BLaER1 (cell line): ENCODE measurements around the gene PPM1L.

Experiments used
- H3K27ac ChIP-seq: shearing (Covaris generic); formaldehyde crosslinking; 2 replicates; pipeline ENCODE4 v1.8.1; 2022
- H3K27me3 ChIP-seq: shearing (Covaris generic); formaldehyde crosslinking; 2 replicates; pipeline ENCODE4 v1.8.1; 2022
- H3K36me3 ChIP-seq: shearing (Covaris generic); formaldehyde crosslinking; 2 replicates; pipeline ENCODE4 v1.8.1; 2022
- H3K4me1 ChIP-seq: shearing (Covaris generic); formaldehyde crosslinking; 2 replicates; pipeline ENCODE4 v1.8.1; 2022
- H3K4me2 ChIP-seq: shearing (Covaris generic); formaldehyde crosslinking; 2 replicates; pipeline ENCODE4 v1.8.1; 2022
- H3K4me3 ChIP-seq: shearing (Covaris generic); formaldehyde crosslinking; 2 replicates; pipeline ENCODE4 v1.8.1; 2022
- H3K9ac ChIP-seq: shearing (Covaris generic); formaldehyde crosslinking; 2 replicates; pipeline ENCODE4 v1.8.1; 2022
- H3K9me3 ChIP-seq: shearing (Covaris generic); formaldehyde crosslinking; 2 replicates; pipeline ENCODE4 v1.8.1; 2022
- H4K20me1 ChIP-seq: shearing (Covaris generic); formaldehyde crosslinking; 2 replicates; pipeline ENCODE4 v1.8.1; 2022
- Cebpa-rat ChIP-seq: shearing (Covaris generic); IDR thresholded peaks from 2 replicates; pipeline ENCODE4 v1.8.1; 2022

Gene PPM1L

GRCh38 chr3:160909917-160910316 is 153.9 kb downstream of the PPM1L start:
- H3K36me3 ChIP-seq: no peaks in the 10 kb centered on the region
- no peak for TF ChIP-seq Cebpa-rat
- no peaks in the 10 kb centered on the region for H3K27me3 ChIP-seq
- H3K4me1 ChIP-seq: no peaks in the 10 kb centered on the region
- no peaks in the 10 kb centered on the region for H4K20me1 ChIP-seq
- no peak overlapping the region for H3K27ac ChIP-seq
- peaks cover 12% of the 10 kb centered on the region for H3K9me3 ChIP-seq
- H3K4me2 ChIP-seq: no peak overlapping the region
- no peak overlapping the region for H3K9ac ChIP-seq
- H3K4me3 ChIP-seq: no peak overlapping the region

GRCh38 chr3:160911411-160911810 is 155.4 kb downstream of the PPM1L start:
- H3K4me1 ChIP-seq: no peaks in the 10 kb centered on the region
- H3K27me3 ChIP-seq: no peaks in the 10 kb centered on the region
- no peak overlapping the region for H3K27ac ChIP-seq
- no peaks in the 10 kb centered on the region for H3K36me3 ChIP-seq
- no peak overlapping the region for H3K9ac ChIP-seq
- no peaks in the 10 kb centered on the region for H4K20me1 ChIP-seq
- no peak overlapping the region for H3K4me2 ChIP-seq
- H3K4me3 ChIP-seq: no peak overlapping the region
- no peak for TF ChIP-seq Cebpa-rat
- H3K9me3 ChIP-seq: peaks cover 8% of the 10 kb centered on the region

- Histone ChIP-seq H3K27ac (no peak overlapping the region), H3K9ac (no peak overlapping the region), H3K36me3 (no peaks in the 10 kb centered on the region), H4K20me1 (peaks cover 9% of the 10 kb centered on the region; the same call in 1 of the 2 replicates), H3K4me1 (no peaks in the 10 kb centered on the region), H3K9me3 (no peaks in the 10 kb centered on the region), H3K27me3 (no peaks in the 10 kb centered on the region), H3K4me3 (no peak overlapping the region), H3K4me2 (no peak overlapping the region)
- TF ChIP-seq Cebpa-rat: no peak
These were observed 160.4 kb downstream of the PPM1L start for GRCh38 chr3:160916472-160916871.

DNA sequence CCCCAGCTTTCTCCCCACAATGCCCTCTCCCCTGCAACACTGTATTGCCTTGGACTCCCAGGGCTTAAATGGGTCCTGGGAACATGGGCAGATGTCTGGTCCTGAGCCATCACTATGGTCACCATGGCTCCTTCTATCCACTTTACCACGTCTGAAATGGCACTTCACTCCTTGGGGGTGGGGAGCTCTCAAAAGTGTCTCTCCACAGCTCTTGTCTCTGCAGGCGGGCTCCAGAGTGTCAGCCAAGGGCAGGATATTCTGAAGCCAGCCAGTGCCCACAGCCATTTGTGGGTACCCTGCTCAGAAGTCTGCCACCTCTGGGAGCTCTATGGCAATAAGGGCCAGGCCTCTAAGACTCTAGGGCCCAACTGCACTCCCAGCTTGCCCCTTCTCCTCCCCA is 163.9 kb downstream of the PPM1L start:
- Histone ChIP-seq H3K27ac (no peak overlapping the region), H3K27me3 (no peaks in the 10 kb centered on the region), H3K4me2 (no peak overlapping the region), H3K9me3 (no peaks in the 10 kb centered on the region), H3K4me1 (no peaks in the 10 kb centered on the region), H3K9ac (no peak overlapping the region), H3K36me3 (no peaks in the 10 kb centered on the region), H3K4me3 (no peak overlapping the region), H4K20me1 (peaks cover 9% of the 10 kb centered on the region; the same call in 1 of the 2 replicates)
- no peak for TF ChIP-seq Cebpa-rat

DNA sequence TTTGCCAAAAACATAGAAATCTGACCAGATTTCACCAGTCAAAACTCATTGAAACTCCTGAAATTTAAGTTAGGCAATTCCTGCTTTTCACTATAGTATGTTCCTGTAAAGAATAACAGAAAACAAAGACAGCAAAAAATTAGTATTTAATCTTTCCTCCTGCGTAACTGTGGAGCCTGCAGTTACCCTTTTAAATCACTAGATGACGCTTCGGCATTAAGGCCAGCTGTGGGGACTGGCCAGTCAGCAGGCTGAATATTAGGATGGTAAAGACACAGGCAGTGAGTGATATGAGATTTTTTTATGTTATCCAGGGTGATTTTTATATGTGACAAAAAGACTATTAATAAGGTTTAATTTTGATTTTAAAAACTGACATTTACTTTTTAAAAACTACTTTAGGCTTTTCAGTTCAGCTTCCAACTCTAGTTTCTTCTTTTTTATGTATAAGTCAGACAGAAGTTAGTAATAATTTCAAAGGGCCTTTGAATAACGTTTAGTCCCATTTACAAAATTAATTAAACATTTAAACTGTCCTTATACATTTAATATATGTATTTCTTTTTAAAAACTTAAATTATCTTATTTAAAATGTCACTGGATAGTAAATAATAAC is 165.1 kb downstream of the PPM1L start:
- TF ChIP-seq Cebpa-rat: no peak
- no peaks in the 10 kb centered on the region for H3K27me3 ChIP-seq
- no peaks in the 10 kb centered on the region for H3K36me3 ChIP-seq
- no peak overlapping the region for H3K4me2 ChIP-seq
- H3K4me3 ChIP-seq: no peak overlapping the region
- H3K4me1 ChIP-seq: no peaks in the 10 kb centered on the region
- no peak overlapping the region for H3K27ac ChIP-seq
- no peaks in the 10 kb centered on the region for H3K9me3 ChIP-seq
- H3K9ac ChIP-seq: no peak overlapping the region
- peaks cover 9% of the 10 kb centered on the region; the same call in 1 of the 2 replicates for H4K20me1 ChIP-seq

DNA sequence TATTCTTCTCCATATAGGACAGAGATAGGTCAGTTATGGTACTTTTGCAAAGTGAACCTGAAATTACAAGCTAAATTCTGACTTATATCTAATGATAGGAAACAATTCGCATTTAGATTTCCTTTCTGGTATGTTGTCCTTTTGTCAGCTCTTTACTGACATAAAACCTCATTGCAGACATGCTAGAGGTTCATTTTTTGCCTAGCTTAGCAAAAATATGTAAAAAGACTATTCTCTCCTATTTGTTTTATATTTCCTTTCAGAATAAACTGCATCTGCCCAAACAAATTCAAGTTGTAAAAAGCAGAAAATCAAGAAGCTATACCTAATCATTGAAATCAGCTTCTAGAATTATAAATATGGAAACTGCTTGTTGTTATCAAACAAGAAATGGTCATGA is 168.7 kb downstream of the PPM1L start:
- Histone ChIP-seq H3K4me2 (no peak overlapping the region), H3K9ac (no peak overlapping the region), H3K27me3 (no peaks in the 10 kb centered on the region), H3K27ac (no peak overlapping the region), H3K4me1 (peaks cover 6% of the 10 kb centered on the region; the same call in 1 of the 2 replicates), H4K20me1 (no peaks in the 10 kb centered on the region), H3K4me3 (no peak overlapping the region), H3K36me3 (no peaks in the 10 kb centered on the region), H3K9me3 (no peaks in the 10 kb centered on the region; the same call in 1 of the 2 replicates)
- no peak for TF ChIP-seq Cebpa-rat

DNA sequence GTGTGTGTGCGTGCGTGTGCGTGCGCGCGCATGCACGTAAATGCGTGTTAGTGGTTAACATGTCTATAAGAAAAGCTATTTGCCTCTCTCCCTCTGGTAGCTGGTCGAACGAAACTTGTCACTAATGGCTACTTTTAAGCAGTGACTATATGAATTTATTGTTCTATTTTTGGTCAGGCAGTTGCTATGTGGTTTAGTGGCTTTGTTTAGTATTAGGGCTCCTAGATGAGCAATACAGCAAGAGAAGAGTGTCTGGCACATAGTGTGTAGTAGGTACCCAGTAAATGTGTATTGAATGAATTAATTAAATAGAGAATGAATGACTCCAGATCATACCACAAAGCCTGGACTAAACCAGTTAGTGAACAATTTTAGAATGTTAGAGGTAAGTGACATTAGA is 171.6 kb downstream of the PPM1L start:
- TF ChIP-seq Cebpa-rat: no peak
- Histone ChIP-seq H3K9ac (no peak overlapping the region), H3K4me1 (peaks cover 6% of the 10 kb centered on the region; the same call in 1 of the 2 replicates), H3K4me3 (no peak overlapping the region), H4K20me1 (peaks cover 19% of the 10 kb centered on the region; the same call in 1 of the 2 replicates), H3K4me2 (peak overlapping the region; percentile 29; the same call in 1 of the 2 replicates), H3K27me3 (no peaks in the 10 kb centered on the region), H3K9me3 (no peaks in the 10 kb centered on the region; the same call in 1 of the 2 replicates), H3K27ac (no peak overlapping the region), H3K36me3 (no peaks in the 10 kb centered on the region)

DNA sequence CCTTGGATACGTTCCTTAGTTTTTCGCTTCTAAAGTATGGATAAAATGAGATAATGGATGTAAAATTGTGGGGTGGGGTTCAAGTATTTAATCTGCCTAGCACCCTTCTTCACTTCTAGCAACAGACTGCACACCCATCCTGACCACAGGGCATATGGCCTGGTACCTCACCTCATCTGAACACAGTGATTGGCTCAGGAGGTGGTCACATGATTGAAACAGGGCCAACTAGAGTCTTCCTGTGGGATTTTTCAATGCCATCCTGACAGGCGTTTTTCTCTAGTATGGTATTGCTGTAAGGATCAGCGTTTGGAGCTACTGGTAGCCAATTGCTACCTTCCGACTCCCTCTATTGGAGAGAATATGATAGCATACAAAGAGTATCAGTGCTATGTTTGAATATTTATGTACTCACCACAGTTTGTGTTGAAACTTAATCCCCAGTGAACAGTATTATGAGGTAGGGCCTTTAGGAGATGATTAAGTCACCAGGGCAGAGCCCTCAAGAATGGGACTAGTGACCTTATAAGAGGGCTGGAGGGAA is 172.2 kb downstream of the PPM1L start:
- no peak overlapping the region for H3K27ac ChIP-seq
- H3K4me2 ChIP-seq: no peak overlapping the region
- no peak overlapping the region for H3K9ac ChIP-seq
- H3K36me3 ChIP-seq: no peaks in the 10 kb centered on the region
- no peaks in the 10 kb centered on the region for H3K27me3 ChIP-seq
- peaks cover 19% of the 10 kb centered on the region; the same call in 1 of the 2 replicates for H4K20me1 ChIP-seq
- no peak for TF ChIP-seq Cebpa-rat
- H3K9me3 ChIP-seq: no peaks in the 10 kb centered on the region; the same call in 1 of the 2 replicates
- H3K4me3 ChIP-seq: no peak overlapping the region
- peaks cover 6% of the 10 kb centered on the region; the same call in 1 of the 2 replicates for H3K4me1 ChIP-seq

DNA sequence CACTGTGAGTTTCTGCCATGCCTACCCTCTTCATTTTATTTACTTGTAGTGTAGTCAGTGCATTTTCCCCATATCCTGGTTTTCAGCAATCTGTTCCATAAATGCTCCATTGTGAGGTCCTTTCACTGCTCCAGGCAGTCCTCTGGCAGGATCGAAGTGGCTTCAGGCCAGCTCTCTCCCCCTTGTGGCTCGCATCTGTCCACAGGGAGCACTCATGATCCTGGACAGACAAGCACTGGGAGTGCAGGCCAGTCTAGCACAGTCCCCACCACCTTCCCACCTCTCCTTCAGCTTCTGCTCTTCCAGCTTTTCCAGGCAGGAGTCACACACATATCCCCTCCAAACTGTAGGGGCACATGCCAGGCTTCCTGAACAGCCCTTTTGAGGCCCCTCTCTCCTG is 173.6 kb downstream of the PPM1L start:
- no peak for TF ChIP-seq Cebpa-rat
- peaks cover 6% of the 10 kb centered on the region; the same call in 1 of the 2 replicates for H3K4me1 ChIP-seq
- no peak overlapping the region for H3K4me3 ChIP-seq
- H4K20me1 ChIP-seq: peaks cover 19% of the 10 kb centered on the region; the same call in 1 of the 2 replicates
- H3K27ac ChIP-seq: no peak overlapping the region
- H3K4me2 ChIP-seq: no peak overlapping the region
- no peak overlapping the region for H3K9ac ChIP-seq
- H3K27me3 ChIP-seq: no peaks in the 10 kb centered on the region
- H3K36me3 ChIP-seq: no peaks in the 10 kb centered on the region
- H3K9me3 ChIP-seq: no peaks in the 10 kb centered on the region; the same call in 1 of the 2 replicates

- no peak overlapping the region for H3K4me2 ChIP-seq
- H3K27ac ChIP-seq: no peak overlapping the region
- peaks cover 6% of the 10 kb centered on the region; the same call in 1 of the 2 replicates for H3K4me1 ChIP-seq
- no peaks in the 10 kb centered on the region for H3K36me3 ChIP-seq
- H3K9ac ChIP-seq: no peak overlapping the region
- H4K20me1 ChIP-seq: peaks cover 27% of the 10 kb centered on the region
- H3K9me3 ChIP-seq: no peaks in the 10 kb centered on the region; the same call in 1 of the 2 replicates
- H3K4me3 ChIP-seq: no peak overlapping the region
- TF ChIP-seq Cebpa-rat: no peak
- no peaks in the 10 kb centered on the region for H3K27me3 ChIP-seq
These were observed 175.4 kb downstream of the PPM1L start for GRCh38 chr3:160931474-160931873.
